ENCODE results near the gene KRT72. TPM values are rescaled to one million over a fixed set of nuclear protein-coding genes. Genes with fewer than 3 reads are reported as not detected.
A peak's percentile ranks its signal among the peaks of the same experiment; 100 is the strongest.

The KRT72 gene
- total RNA-seq, 1 donor from 2014 or later: not detected

- ATAC-seq: no peak
- no peaks in the 10 kb centered on the region for H3K9me3 ChIP-seq
- no peak overlapping the region for H3K4me3 ChIP-seq
- intact Hi-C loops (cut with DNase I): no loop called here
- TF ChIP-seq CTCF (IDR thresholded peaks at IDR 0.05): no peak
- no peaks in the 10 kb centered on the region for H3K36me3 ChIP-seq
- H3K27ac ChIP-seq: no peak overlapping the region
- no peak for DNase-seq
- H3K4me1 ChIP-seq: no peaks in the 10 kb centered on the region
- H3K27me3 ChIP-seq: peaks cover 6% of the 10 kb centered on the region
Observed at GRCh38 chr12:52630008-52630500, 28.8 kb upstream of the KRT72 start.

GRCh38 chr12:52629281-52630007 is 28.2 kb upstream of the KRT72 start:
- Histone ChIP-seq H3K36me3 (no peaks in the 10 kb centered on the region), H3K9me3 (no peaks in the 10 kb centered on the region), H3K27ac (no peak overlapping the region), H3K4me1 (no peaks in the 10 kb centered on the region), H3K27me3 (peaks cover 6% of the 10 kb centered on the region), H3K4me3 (no peak overlapping the region)
- ATAC-seq (peak; percentile 57), DNase-seq (no peak)
- intact Hi-C loops (cut with DNase I): no loop called here
- no peak for TF ChIP-seq CTCF (IDR thresholded peaks at IDR 0.05)

- no peaks in the 10 kb centered on the region for H3K4me1 ChIP-seq
- TF ChIP-seq CTCF (IDR thresholded peaks at IDR 0.05): no peak
- DNase-seq (no peak), ATAC-seq (no peak)
- no peak overlapping the region for H3K27ac ChIP-seq
- no peak overlapping the region for H3K4me3 ChIP-seq
- no peaks in the 10 kb centered on the region for H3K9me3 ChIP-seq
- intact Hi-C loops (cut with DNase I): no loop called here
- peaks cover 6% of the 10 kb centered on the region for H3K27me3 ChIP-seq
- no peaks in the 10 kb centered on the region for H3K36me3 ChIP-seq
Observed at GRCh38 chr12:52628841-52629240, 27.6 kb upstream of the KRT72 start.

- H3K27ac ChIP-seq: no peak overlapping the region
- ATAC-seq (no peak), DNase-seq (no peak)
- intact Hi-C loops (cut with DNase I): no loop called here
- no peak for TF ChIP-seq CTCF (IDR thresholded peaks at IDR 0.05)
- H3K27me3 ChIP-seq: no peaks in the 10 kb centered on the region
- H3K36me3 ChIP-seq: no peaks in the 10 kb centered on the region
- no peak overlapping the region for H3K4me3 ChIP-seq
- no peaks in the 10 kb centered on the region for H3K9me3 ChIP-seq
- H3K4me1 ChIP-seq: no peaks in the 10 kb centered on the region
Observed at GRCh38 chr12:52628111-52628507, 26.8 kb upstream of the KRT72 start.

GRCh38 chr12:52627395-52628110 is 26.3 kb upstream of the KRT72 start:
- Histone ChIP-seq H3K27ac (no peak overlapping the region), H3K36me3 (no peaks in the 10 kb centered on the region), H3K4me1 (no peaks in the 10 kb centered on the region), H3K27me3 (no peaks in the 10 kb centered on the region), H3K9me3 (no peaks in the 10 kb centered on the region), H3K4me3 (no peak overlapping the region)
- intact Hi-C loops (cut with DNase I): no loop called here
- no peak for TF ChIP-seq CTCF (IDR thresholded peaks at IDR 0.05)
- ATAC-seq (no peak), DNase-seq (no peak)
